C1 segment of cervical spinal cord (tissue), 14 donors: Measurements from ENCODE around the gene SH3RF3.

Experiments
- DNase-seq, 14 donors: peaks; one replicate each; lab custom pipeline; 2025; lab: John Stamatoyannopoulos, UW

SH3RF3 gene

GRCh38 chr2:109447776-109448175 is 318.8 kb downstream of the SH3RF3 start:
- DNase-seq, result peak in 1 of 14 donors; percentile 81

- DNase-seq, result no peak
These were observed 319.2 kb downstream of the SH3RF3 start for GRCh38 chr2:109448207-109448606.

GRCh38 chr2:109448946-109449788 is 320.2 kb downstream of the SH3RF3 start:
- peak in 4 of 14 donors; percentile 22 to 34 (median 27) for DNase-seq

GRCh38 chr2:109450574-109451273 is 321.7 kb downstream of the SH3RF3 start:
- DNase-seq, result peak in 5 of 14 donors; percentile 25 to 75 (median 45)

GRCh38 chr2:109451671-109452070 is 322.7 kb downstream of the SH3RF3 start:
- DNase-seq, result peak in 5 of 14 donors; percentile 17 to 45 (median 31)

- no peak for DNase-seq
These were observed 323.6 kb downstream of the SH3RF3 start for GRCh38 chr2:109452318-109453305.

- no peak for DNase-seq
These were observed 324.5 kb downstream of the SH3RF3 start for GRCh38 chr2:109453371-109453995.

GRCh38 chr2:109454304-109454703 is 325.3 kb downstream of the SH3RF3 start:
- no peak for DNase-seq

- DNase-seq, result no peak
These were observed 325.9 kb downstream of the SH3RF3 start for GRCh38 chr2:109454765-109455394.

- DNase-seq, result no peak
These were observed 327.0 kb downstream of the SH3RF3 start for GRCh38 chr2:109455731-109456691.

- DNase-seq, result no peak
These were observed 327.8 kb downstream of the SH3RF3 start for GRCh38 chr2:109456776-109457175.

- DNase-seq, result no peak
These were observed 328.4 kb downstream of the SH3RF3 start for GRCh38 chr2:109457366-109457765.

- DNase-seq, result no peak
These were observed 328.8 kb downstream of the SH3RF3 start for GRCh38 chr2:109457794-109458193.

GRCh38 chr2:109458512-109458911 is 329.5 kb downstream of the SH3RF3 start:
- DNase-seq, result no peak

- no peak for DNase-seq
These were observed 330.5 kb downstream of the SH3RF3 start for GRCh38 chr2:109459485-109459884.

- DNase-seq, result no peak
These were observed 331.7 kb downstream of the SH3RF3 start for GRCh38 chr2:109460553-109461324.

- DNase-seq, result no peak
These were observed 334.2 kb downstream of the SH3RF3 start for GRCh38 chr2:109463236-109463635.

- DNase-seq, result no peak
These were observed 334.9 kb downstream of the SH3RF3 start for GRCh38 chr2:109463891-109464290.
